GDM1 (cell line): Measurements from ENCODE around the gene LMF2.

Source experiments
- DNase-seq: peaks from one replicate; lab custom pipeline; 2025; lab: John Stamatoyannopoulos, UW

The LMF2 gene

DNA sequence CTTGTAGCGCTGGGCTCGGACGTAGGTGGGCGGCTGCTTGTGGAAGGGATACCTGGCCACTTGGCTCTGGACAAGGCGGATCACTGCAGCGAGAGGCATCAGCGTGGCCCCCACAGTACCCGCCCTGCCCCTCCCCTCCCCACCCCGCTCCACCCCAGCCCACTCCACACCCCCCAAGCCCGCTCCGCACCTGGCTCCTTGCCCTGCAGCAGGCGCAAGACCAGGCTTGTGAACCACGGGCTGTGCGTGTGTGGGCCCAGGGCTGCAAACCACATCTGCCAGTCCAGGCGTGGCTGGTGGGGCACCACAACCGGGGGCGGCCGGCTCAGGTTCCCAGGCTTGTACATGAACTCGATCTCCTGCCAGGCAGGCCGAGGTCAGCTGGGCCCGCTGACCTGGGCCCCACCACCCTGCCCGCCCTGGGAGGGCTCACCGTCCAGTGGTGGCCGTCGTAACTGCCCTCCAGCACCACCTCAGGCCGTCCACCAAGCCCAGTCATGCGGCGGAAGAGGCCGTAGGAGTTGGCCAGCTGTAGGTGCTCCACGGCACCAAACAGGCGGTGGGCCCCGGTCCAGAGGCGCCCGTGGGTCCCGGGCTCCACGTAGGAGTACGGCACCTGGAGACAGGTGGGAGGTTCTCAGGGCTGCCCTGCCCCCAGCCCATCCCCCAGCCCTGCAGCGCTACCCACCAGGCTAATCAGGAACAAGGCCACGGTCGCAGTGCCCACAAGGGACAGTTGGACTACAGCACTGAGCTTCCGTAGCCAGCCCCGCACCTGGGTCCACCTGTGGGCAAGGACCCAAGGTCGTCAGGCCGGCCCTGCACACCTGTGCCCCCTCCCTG, 2.9 kb downstream of the LMF2 start:
- no peak for DNase-seq

GRCh38 chr22:50503475-50504145, 3.9 kb downstream of the LMF2 start:
- no peak for DNase-seq

GRCh38 chr22:50502628-50503474, 4.7 kb downstream of the LMF2 start:
- DNase-seq = no peak

DNA sequence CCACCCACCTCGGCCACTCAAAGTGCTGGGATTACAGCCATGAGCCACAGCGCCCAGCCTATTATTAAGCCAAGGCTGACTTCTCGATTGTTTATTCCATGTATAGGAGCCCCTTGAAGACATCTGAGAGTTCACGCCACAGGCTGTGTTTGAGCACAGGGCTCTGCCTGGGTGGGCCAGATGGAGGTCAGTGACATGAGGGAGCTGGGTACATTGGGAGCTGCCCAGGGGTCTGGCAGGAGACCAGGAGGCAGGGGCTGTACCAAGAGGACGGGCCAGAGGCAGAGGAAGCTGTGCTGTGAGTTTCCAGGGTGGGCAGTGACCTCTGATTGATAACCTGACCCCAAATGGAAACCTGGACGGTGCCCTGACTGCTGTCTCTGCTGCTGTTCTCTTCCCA, 5.4 kb downstream of the LMF2 start:
- no peak for DNase-seq

- no peak for DNase-seq
Observed at GRCh38 chr22:50500452-50500851, 7.0 kb downstream of the LMF2 start.

DNA sequence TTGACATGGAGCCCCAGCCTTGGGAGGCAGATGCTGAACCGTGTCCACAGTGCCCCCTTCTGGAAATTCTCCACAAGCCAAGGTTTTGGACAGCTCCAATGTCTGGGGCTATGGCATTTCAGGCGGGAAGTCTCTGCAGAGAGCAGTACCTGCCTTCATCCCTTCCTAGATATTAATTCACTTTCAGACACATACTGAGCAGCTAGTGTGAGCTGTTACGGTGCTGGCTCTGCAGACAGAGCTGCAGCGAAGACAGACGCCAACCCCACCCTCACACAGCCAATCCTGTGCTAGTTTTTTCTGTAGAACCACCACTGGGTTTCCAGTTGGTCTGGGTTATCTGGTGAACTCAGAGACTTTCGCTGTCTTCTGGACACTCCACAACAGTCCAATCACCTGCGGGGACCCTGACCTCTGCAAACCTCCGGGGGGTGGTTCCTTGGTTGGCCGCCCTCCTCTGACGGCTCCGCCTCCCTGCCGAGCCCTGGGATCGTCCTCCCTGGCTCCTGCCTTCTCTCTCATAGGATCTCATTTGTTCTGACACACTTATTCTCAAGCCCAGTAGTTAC, 9.1 kb downstream of the LMF2 start:
- peak; percentile 52 for DNase-seq

DNA sequence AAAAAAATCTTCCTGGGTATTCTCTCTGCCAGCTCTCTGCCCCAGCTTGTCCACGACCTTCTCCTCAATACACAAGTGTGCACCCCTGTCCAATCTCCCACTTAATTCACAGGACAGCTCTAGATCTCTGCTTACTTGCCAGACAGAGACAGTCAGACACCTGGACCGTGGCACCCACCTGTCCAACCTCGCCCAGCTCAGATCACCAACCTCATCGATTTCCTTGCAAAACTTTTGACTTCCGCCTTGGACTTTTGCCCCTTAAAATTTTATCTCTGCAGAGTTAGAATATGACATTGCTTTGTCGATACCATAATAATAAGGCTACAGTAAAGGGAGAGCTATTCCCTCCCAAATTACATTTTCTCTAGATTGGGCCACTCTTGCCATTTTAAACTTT, 10.4 kb downstream of the LMF2 start:
- no peak for DNase-seq

GRCh38 chr22:50490531-50491308, 16.8 kb downstream of the LMF2 start:
- DNase-seq = peak; percentile 66

- DNase-seq = no peak
Observed at GRCh38 chr22:50489363-50490243, 17.9 kb downstream of the LMF2 start.

GRCh38 chr22:50488886-50489285, 18.6 kb downstream of the LMF2 start:
- no peak for DNase-seq

- no peak for DNase-seq
Observed at GRCh38 chr22:50488006-50488677, 19.4 kb downstream of the LMF2 start.

GRCh38 chr22:50487290-50488005, 20.1 kb downstream of the LMF2 start:
- DNase-seq = no peak

DNA sequence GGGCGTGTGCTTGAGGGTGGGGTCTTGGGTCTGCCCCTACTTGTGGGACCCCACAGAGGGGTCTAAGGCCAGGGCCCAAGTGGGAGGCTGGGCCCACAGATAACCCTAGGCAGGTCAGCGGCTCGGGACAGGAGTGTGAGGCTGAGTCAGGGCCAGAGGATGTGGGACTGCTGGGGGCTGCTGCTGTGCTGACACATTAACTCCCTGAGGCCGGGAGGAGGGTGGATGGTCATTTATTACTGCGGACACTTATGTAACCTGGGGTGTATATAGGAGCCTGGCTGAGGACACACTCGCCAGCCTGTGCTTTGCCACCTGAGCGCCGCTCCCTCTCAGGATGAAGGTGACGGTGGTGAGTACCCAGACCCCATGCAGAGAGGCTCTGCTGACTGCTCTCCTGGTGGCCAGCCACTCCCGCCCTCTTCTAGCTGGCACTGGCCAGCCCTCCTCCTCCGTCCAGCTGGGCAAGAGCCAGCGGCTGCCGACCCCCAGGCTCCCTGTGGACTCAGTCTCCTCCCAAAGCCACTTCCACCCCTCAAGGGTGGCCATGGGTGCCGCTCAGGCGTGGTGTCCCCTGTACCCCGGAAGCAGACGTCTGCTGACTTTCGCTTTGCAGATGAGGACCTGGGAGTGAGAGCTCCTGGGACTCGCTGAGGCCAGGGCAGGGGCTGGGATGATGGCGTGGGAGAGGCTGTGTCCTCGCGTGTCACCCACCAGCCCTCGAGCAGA, 20.8 kb downstream of the LMF2 start, which contains the start of gene MIOX:
TSS of gene MIOX (plus strand) at position 299 of the 729 bp plus-strand sequence. CDS start at position 338, 39 bp downstream.
- DNase-seq = no peak

- DNase-seq = no peak
Observed at GRCh38 chr22:50485221-50486131, 22.0 kb downstream of the LMF2 start.

DNA sequence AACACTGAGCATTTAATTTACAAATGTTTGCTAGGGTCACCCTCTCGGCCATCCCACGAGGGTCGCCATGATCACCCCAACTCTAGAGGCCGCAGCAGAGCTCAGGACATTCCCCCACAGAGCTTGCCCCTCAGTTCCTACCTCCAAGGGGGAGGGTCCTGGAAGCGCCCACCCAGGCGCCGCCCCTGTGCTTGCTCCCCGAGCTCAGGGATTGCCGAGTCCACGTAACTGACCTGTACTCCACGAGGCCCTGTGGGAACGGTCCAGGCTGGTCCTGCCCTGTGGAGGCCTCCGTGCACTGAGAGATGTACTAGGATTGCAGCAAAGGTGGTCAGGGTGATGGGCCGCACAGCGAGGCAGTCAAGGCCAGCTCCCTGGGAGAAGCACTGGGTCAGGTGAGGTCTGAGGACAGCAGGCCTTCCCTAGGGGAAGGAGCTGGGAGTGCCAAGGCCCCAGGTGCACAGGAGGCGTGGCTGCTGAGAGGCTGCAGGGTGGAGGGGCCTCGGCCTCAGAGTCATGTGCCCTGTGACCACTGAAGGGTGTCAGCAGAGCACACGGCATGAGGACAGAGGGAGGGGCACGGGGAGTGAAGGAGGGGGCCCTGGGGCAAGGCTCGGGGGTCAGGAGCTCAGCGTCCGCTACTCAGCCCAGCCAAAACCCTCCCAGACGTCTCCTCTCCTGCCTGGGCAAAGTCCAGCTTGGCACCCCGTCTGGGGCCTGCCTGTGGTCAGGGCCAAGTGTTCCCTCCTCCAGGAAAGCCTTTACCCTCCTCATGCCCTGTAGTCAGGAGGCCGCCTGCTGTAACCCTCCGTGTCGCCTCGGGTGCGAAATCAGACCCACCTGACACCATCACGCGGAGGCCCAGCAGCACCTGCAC, 23.3 kb downstream of the LMF2 start:
- DNase-seq = no peak

GRCh38 chr22:50483556-50483955, 23.9 kb downstream of the LMF2 start:
- DNase-seq = no peak
